Esophagus (tissue), 2 donors: Measurements from ENCODE around the gene L1CAM. TPM values are rescaled to one million over a fixed set of nuclear protein-coding genes. Genes with fewer than 3 reads are reported as not detected.

Source experiments
- H3K27ac ChIP-seq, 2 donors: one replicate each; pipeline ENCODE4 v1.5.1; 2013; ENCODE audit warnings: low read depth in 2 of 2, mild to moderate bottlenecking in 2 of 2, inconsistent platforms in 1 of 2, low read length in 1 of 2, moderate library complexity in 1 of 2
- H3K27me3 ChIP-seq, 2 donors: one replicate each; pipeline ENCODE4 v1.6.1; 2013; ENCODE audit warnings: low read length in 2 of 2, control low read depth in 1 of 2, mild to moderate bottlenecking in 1 of 2; ENCODE audit not compliant: insufficient read depth in 2 of 2, control insufficient read depth in 1 of 2
- H3K36me3 ChIP-seq, 2 donors: one replicate each; pipeline ENCODE4 v1.6.1; 2013; ENCODE audit warnings: low read length in 1 of 2; ENCODE audit not compliant: control insufficient read depth in 2 of 2, insufficient read depth in 2 of 2
- H3K4me1 ChIP-seq, 2 donors: one replicate each; pipeline ENCODE4 v1.6.1; 2013; ENCODE audit warnings: low read length in 1 of 2; ENCODE audit not compliant: control insufficient read depth in 2 of 2, insufficient read depth in 2 of 2
- H3K4me3 ChIP-seq, 2 donors: one replicate each; pipeline ENCODE4 v1.5.1; 2013; ENCODE audit warnings: low read length in 2 of 2, mild to moderate bottlenecking in 2 of 2, low read depth in 1 of 2, moderate library complexity in 1 of 2
- H3K9me3 ChIP-seq, 2 donors: one replicate each; pipeline ENCODE4 v1.6.1; 2013; ENCODE audit warnings: mild to moderate bottlenecking in 2 of 2, low read depth in 1 of 2, low read length in 1 of 2, moderate library complexity in 1 of 2; ENCODE audit not compliant: control insufficient read depth in 2 of 2, insufficient read depth in 1 of 2
- WGBS, 2 donors: extraction: QIAGEN DNeasy Blood & Tissue Kit; methylation state at CpG; one replicate each; pipeline ENCODE4 v1.1.7; 2013; 5-methylcytosine and 5-hydroxymethylcytosine counted together
- polyA plus RNA-seq, 2 donors: library from polyadenylated mRNA; stranded (reverse); fragments of 200-250 nt; gene quantifications; one replicate each; pipeline ENCODE4 v1.2.3, GENCODE V29; 2013
- donor health status: healthy with polysubstance abuse.
- donor health status: Bipolar disorder and iron deficiency.

L1CAM gene, protein sequence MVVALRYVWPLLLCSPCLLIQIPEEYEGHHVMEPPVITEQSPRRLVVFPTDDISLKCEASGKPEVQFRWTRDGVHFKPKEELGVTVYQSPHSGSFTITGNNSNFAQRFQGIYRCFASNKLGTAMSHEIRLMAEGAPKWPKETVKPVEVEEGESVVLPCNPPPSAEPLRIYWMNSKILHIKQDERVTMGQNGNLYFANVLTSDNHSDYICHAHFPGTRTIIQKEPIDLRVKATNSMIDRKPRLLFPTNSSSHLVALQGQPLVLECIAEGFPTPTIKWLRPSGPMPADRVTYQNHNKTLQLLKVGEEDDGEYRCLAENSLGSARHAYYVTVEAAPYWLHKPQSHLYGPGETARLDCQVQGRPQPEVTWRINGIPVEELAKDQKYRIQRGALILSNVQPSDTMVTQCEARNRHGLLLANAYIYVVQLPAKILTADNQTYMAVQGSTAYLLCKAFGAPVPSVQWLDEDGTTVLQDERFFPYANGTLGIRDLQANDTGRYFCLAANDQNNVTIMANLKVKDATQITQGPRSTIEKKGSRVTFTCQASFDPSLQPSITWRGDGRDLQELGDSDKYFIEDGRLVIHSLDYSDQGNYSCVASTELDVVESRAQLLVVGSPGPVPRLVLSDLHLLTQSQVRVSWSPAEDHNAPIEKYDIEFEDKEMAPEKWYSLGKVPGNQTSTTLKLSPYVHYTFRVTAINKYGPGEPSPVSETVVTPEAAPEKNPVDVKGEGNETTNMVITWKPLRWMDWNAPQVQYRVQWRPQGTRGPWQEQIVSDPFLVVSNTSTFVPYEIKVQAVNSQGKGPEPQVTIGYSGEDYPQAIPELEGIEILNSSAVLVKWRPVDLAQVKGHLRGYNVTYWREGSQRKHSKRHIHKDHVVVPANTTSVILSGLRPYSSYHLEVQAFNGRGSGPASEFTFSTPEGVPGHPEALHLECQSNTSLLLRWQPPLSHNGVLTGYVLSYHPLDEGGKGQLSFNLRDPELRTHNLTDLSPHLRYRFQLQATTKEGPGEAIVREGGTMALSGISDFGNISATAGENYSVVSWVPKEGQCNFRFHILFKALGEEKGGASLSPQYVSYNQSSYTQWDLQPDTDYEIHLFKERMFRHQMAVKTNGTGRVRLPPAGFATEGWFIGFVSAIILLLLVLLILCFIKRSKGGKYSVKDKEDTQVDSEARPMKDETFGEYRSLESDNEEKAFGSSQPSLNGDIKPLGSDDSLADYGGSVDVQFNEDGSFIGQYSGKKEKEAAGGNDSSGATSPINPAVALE
- 1 to 10 TPM in 1 of 2 donors, under 1 TPM in 1; 0.88 to 1.4 TPM for polyA plus RNA-seq

DNA sequence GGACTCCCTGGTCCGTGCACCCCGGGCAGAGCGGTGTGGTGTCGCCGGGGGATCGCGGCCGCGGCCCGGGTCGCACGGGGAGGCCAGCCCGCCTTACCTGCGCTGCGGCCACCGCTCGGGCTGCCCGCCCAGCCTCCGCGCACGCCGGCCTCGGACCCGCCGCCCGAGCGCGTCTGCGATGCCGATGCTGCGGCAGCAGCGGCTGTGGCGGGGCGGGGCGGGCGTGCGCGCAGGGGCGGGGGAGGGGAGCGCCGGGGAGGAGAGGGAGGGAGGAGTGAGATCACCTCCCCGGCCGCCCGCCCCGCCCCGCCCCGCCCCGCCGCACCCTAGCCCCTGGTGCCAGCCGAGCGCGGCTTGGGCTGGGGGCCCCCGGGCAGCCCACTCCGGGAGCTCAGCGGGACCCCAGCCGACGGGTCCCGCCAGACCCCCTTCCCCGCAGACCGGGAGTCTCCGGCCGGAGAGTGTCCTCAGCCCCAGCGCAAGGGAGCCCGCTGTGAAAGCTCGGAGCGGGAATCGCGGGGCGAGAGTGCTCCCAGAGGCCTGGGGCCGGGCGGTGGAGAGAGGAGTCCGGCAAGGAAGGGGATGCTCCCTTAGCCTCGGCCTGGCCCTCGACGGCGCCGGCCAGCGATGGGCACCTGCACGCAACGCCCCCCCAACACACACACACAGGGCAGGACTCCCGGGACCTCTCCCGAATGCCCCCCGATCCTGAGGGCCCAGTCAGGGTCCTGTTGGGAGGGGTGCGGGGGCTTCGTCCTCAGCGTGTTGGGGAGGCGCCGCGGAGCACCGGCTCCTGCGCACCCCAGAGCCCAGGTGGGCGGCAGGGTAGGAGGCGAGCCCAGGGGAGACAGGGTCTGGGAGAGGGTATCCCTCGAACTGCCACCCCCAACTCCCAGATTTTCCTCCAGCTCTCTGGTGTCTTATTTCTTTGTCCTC lies at the start of gene L1CAM:
TSS of gene L1CAM (minus strand) at position 206 of the 936 bp plus-strand sequence. CDS start 10,337 bp downstream, outside the sequence.
- Histone ChIP-seq H3K27ac (no peak within 1 kb of the TSS), H3K4me3 (no peak within 1 kb of the TSS), H3K36me3 (no peaks in the 10 kb centered on the region), H3K27me3 (peaks cover 4 to 10% of the 10 kb centered on the region in 2 donors), H3K4me1 (peaks cover 0 to 4% of the 10 kb centered on the region in 2 donors), H3K9me3 (no peaks in the 10 kb centered on the region)
- WGBS, 2 donors: 5 to 30% methylated on average over 21 to 86 of the region's 94 CpGs

DNA sequence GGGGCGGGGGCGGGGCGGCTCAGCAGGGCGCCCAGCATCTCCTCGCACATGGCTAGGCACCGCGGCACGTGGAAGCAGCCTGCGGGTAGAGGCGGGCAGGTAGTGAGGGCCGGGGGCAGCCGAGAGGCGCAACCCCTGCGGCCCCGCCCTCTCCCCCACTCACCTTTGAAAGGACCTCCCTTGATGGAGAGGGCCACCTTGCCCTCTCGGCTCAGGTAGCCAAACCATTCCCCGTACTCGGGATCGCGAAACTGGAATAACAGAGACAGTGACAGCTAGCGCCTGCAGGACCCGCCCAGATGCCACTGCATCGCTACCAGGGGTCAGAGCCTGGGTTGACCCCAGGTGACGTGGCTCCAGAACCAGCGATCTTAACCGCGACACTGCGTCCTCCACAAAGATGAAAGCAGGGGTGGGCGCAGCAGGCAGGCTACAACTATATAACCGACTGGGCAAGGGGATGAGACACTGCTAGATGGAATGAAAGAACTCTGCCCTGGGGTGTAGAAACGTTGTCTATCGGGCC lies 49.4 kb upstream of the L1CAM start:
- H3K36me3 ChIP-seq: peaks cover 0 to 15% of the 10 kb centered on the region in 2 donors
- peak overlapping the region; percentile 33 to 74 for H3K4me3 ChIP-seq
- no peaks in the 10 kb centered on the region for H3K9me3 ChIP-seq
- no peak overlapping the region for H3K27ac ChIP-seq
- no peaks in the 10 kb centered on the region for H3K27me3 ChIP-seq
- WGBS, 2 donors: 6 to 33% methylated on average over 26 to 28 of the region's 32 CpGs
- H3K4me1 ChIP-seq: peaks cover 0 to 4% of the 10 kb centered on the region in 2 donors

DNA sequence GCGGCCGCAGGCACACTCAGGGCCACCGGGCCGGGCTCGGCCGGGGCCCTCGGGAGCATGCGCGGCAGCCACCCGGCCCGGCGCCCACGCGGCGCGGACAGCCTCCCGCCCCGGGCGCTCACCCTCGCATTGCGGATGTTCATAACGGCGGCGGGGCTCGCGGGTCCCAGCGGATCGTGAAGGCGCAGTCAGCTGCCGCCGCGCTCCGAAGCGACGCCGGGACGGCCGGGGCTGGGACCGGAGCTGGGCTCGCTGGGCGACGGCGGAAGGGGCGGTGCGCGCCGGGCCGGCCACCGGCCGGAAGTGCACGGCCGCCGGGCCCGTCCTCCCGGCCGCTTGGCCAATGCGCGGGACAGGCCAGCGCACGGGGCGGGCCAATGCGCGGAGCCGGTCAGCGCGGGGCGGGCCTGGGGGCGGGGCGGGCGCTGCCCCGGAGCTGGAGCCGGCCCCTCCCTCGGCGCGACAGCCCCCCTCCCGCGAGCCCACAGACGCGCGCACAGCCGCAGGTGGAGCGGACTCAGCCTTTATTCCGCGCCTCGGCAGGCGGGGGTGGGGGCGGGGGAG lies 48.9 kb upstream of the L1CAM start, which contains the start of gene NAA10:
TSS of gene NAA10 (minus strand) at position 276 of the 564 bp plus-strand sequence. CDS start at position 143, 133 bp downstream.
- H3K36me3 ChIP-seq: peaks cover 0 to 19% of the 10 kb centered on the region in 2 donors
- H3K9me3 ChIP-seq: no peaks in the 10 kb centered on the region
- peak within 1 kb of the TSS; percentile 74 to 79 for H3K4me3 ChIP-seq
- peaks cover 0 to 4% of the 10 kb centered on the region in 2 donors for H3K4me1 ChIP-seq
- H3K27ac ChIP-seq: peak within 1 kb of the TSS; percentile 59 to 62
- WGBS, 2 donors: 1 to 10% methylated on average over 46 to 80 of the region's 87 CpGs
- H3K27me3 ChIP-seq: no peaks in the 10 kb centered on the region

DNA sequence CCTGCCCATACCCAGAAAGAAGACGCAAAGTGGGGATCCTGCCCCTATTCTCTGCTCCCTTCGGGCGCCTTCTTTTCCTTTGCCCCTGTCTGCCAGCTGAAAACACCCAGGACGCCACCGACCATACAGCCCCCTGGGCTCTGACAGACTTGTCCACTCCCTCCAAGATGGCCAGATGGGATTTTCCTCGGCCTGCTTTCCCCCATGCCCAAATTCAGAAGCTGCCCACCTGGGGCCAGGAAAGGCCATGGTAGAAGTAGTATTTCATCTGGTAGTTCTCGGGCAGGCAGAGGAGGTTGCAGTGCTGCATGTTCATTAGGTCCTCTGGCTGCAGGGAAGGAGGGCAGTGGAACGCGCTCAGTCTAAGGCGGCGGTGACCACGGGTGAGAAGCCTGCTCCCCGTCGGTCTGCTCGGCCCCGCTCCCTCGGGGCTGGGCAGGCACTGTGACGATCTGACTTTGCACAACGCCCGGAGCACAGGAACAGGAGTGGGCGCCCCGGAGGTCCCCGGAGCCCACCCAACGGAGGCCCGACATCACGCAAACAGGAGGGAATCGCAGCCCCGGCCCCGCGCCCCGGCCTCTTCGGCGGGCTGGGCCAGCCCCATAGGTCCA lies 48.3 kb upstream of the L1CAM start:
- 4 to 28% methylated on average over 28 to 33 of the region's 33 CpGs for WGBS, 2 donors
- Histone ChIP-seq H3K36me3 (peaks cover 0 to 21% of the 10 kb centered on the region in 2 donors), H3K4me1 (peaks cover 0 to 6% of the 10 kb centered on the region in 2 donors), H3K27ac (peak overlapping the region; percentile 59 to 62), H3K9me3 (no peaks in the 10 kb centered on the region), H3K4me3 (peak overlapping the region; percentile 74 to 79), H3K27me3 (no peaks in the 10 kb centered on the region)

DNA sequence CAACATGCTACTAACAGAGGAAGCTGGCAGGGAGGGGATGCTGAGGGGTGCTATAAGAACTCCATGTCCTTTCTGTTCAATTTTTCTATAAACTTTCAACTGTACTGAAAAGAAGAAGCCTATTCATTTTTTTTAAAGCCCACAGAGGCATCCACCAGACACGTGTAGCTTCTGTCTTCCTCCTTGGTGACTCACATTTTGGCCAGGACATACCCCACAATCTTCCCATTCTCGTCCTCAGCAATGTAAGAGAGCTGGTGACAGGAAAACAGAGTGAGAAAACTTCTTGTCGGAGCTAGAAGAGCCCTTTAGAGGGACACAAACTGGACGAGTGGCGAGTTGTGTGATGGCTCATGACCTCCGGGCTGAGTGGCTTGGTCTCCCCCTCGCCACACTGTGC lies 47.8 kb upstream of the L1CAM start:
- WGBS, 2 donors: 19 to 45% methylated on average over 7 of the region's 7 CpGs
- Histone ChIP-seq H3K4me1 (peaks cover 0 to 6% of the 10 kb centered on the region in 2 donors), H3K9me3 (no peaks in the 10 kb centered on the region), H3K4me3 (peak overlapping the region; percentile 74 to 79), H3K36me3 (peaks cover 0 to 21% of the 10 kb centered on the region in 2 donors), H3K27ac (peak overlapping the region in 1 of 2 donors; percentile 37), H3K27me3 (no peaks in the 10 kb centered on the region)

DNA sequence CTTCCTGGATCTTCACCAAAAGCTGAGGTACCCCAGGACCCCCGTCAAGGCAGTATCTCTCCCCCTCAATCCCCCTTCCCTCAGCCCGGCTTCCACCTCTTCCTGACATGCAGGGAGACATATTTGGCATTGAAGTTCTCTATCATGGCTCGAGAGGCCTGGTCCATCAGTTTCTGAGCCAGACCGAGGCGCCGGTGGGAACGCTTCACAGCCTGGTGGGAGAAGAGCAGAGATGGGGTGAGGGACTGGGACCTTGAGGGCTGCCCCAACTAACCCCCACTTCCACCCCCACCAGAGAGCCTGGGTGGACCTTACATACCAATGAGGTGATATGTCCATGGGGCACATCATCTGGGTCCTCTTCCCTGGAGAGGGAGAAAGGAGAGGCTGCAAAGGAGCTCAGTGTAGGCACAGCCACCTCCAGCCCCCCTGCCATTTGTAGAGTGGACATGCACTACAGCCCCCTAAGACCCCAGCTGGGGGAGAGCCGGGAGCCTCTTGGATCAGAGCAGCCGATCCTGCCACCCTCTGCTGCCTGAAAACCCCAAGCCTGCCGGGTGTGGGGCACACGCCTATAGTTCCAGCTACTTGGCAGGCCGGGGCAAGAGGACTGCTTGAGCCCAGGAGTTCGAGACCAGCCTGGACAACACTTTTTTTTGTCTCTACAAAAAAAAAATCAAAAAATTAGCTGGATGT lies 46.4 kb upstream of the L1CAM start:
- peaks cover 0 to 21% of the 10 kb centered on the region in 2 donors for H3K36me3 ChIP-seq
- no peak overlapping the region for H3K27ac ChIP-seq
- peaks cover 0 to 7% of the 10 kb centered on the region in 2 donors for H3K4me1 ChIP-seq
- H3K9me3 ChIP-seq: no peaks in the 10 kb centered on the region
- H3K27me3 ChIP-seq: no peaks in the 10 kb centered on the region
- WGBS, 2 donors: 91% methylated on average over 13 of the region's 13 CpGs
- H3K4me3 ChIP-seq: no peak overlapping the region

DNA sequence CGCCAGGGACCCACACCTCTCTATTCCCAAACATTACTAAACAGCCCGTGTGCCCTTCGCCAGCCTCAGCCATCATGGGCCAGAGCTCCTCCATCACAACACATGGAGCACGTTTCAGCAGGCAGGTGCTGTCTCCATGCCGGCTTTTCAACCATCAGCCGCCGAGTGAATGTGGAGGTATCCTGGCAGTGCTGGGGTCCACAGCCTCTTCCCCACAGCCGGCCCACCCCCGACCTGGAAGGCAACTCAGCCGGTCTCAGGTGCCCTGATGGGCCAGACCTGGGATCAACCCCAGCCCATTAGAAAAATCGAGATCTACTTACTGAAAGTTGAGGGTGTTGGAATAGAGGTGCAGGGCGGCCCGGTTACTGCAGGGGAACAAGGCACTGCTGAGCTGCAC lies 45.8 kb upstream of the L1CAM start:
- H3K36me3 ChIP-seq: peaks cover 0 to 21% of the 10 kb centered on the region in 2 donors
- H3K27me3 ChIP-seq: no peaks in the 10 kb centered on the region
- H3K27ac ChIP-seq: no peak overlapping the region
- WGBS, 2 donors: 93 to 94% methylated on average over 13 of the region's 13 CpGs
- no peak overlapping the region for H3K4me3 ChIP-seq
- peaks cover 0 to 11% of the 10 kb centered on the region in 2 donors for H3K4me1 ChIP-seq
- no peaks in the 10 kb centered on the region for H3K9me3 ChIP-seq
